HL-60 (cell line): ENCODE measurements around the gene LRGUK.

ENCODE experiments used
- GABPA ChIP-seq: IDR thresholded peaks from 2 replicates; pipeline ENCODE4 v1.6.1; 2012; ENCODE audit warnings: low read depth
- POLR2AphosphoS5 ChIP-seq: IDR thresholded peaks from 2 replicates; pipeline ENCODE4 v1.6.1; 2012; ENCODE audit warnings: low read depth
- TF ChIP-seq, protein P1 (sequence below): IDR thresholded peaks from one replicate; pipeline ENCODE4 v1.5.1; 2011; ENCODE audit warnings: low read length, control low read depth, inconsistent platforms; ENCODE audit not compliant: insufficient read depth
- TF ChIP-seq, protein P2 (sequence below): IDR thresholded peaks from 2 replicates; pipeline ENCODE4 v1.6.1; 2012; ENCODE audit warnings: low read depth; ENCODE audit not compliant: insufficient replicate concordance

DNA sequence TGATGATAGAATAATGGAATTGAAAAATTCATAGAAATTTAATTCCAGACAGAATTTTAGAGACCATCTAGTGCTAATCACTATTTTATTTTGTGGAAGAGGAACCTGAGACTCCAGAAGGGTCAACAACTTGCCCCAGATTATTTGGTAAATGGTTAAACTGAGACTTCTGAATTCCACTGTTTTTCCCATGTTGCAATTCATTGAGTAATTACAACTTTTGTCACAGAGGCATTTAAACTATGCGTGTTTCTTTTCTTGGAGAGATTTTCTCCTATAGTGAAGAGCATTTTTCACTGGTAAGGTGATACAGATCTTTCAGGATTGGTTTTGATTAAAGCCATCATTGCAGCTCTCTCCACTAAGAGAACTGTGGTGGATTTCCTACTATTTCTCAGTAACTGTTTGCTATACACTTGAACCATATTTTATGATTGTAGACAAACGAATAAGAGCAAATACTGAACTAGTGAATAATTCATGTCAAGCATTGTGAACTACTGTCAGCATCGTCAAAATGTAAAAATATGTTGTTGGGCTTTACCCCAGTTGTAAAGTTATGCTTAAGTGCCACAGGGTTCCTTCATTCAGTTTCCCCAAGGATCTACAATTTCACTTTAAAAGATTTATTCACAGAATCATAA is 26.5 kb downstream of the LRGUK start:
- TF ChIP-seq, protein P1, sequence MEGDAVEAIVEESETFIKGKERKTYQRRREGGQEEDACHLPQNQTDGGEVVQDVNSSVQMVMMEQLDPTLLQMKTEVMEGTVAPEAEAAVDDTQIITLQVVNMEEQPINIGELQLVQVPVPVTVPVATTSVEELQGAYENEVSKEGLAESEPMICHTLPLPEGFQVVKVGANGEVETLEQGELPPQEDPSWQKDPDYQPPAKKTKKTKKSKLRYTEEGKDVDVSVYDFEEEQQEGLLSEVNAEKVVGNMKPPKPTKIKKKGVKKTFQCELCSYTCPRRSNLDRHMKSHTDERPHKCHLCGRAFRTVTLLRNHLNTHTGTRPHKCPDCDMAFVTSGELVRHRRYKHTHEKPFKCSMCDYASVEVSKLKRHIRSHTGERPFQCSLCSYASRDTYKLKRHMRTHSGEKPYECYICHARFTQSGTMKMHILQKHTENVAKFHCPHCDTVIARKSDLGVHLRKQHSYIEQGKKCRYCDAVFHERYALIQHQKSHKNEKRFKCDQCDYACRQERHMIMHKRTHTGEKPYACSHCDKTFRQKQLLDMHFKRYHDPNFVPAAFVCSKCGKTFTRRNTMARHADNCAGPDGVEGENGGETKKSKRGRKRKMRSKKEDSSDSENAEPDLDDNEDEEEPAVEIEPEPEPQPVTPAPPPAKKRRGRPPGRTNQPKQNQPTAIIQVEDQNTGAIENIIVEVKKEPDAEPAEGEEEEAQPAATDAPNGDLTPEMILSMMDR = no peak
- TF ChIP-seq POLR2AphosphoS5 (no peak), GABPA (no peak)
- TF ChIP-seq, protein P2, sequence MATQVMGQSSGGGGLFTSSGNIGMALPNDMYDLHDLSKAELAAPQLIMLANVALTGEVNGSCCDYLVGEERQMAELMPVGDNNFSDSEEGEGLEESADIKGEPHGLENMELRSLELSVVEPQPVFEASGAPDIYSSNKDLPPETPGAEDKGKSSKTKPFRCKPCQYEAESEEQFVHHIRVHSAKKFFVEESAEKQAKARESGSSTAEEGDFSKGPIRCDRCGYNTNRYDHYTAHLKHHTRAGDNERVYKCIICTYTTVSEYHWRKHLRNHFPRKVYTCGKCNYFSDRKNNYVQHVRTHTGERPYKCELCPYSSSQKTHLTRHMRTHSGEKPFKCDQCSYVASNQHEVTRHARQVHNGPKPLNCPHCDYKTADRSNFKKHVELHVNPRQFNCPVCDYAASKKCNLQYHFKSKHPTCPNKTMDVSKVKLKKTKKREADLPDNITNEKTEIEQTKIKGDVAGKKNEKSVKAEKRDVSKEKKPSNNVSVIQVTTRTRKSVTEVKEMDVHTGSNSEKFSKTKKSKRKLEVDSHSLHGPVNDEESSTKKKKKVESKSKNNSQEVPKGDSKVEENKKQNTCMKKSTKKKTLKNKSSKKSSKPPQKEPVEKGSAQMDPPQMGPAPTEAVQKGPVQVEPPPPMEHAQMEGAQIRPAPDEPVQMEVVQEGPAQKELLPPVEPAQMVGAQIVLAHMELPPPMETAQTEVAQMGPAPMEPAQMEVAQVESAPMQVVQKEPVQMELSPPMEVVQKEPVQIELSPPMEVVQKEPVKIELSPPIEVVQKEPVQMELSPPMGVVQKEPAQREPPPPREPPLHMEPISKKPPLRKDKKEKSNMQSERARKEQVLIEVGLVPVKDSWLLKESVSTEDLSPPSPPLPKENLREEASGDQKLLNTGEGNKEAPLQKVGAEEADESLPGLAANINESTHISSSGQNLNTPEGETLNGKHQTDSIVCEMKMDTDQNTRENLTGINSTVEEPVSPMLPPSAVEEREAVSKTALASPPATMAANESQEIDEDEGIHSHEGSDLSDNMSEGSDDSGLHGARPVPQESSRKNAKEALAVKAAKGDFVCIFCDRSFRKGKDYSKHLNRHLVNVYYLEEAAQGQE = no peak
